Stimulated activated naive CD4-positive, alpha-beta T cell treated with Interleukin-2 at 50 U/mL for 16 hours (primary cell): ENCODE measurements around the gene TSPAN13.

Experiments
- DNase-seq: peaks from one replicate; lab custom pipeline; 2025; lab: John Stamatoyannopoulos, UW

Gene TSPAN13

GRCh38 chr7:16774986-16775385 lies 21.4 kb downstream of the TSPAN13 start:
- DNase-seq: no peak

GRCh38 chr7:16776053-16776452 lies 22.5 kb downstream of the TSPAN13 start:
- DNase-seq: no peak

- DNase-seq: no peak
Observed at GRCh38 chr7:16778476-16778875, 24.9 kb downstream of the TSPAN13 start.

- DNase-seq: no peak
Observed at GRCh38 chr7:16779051-16779450, 25.5 kb downstream of the TSPAN13 start.

GRCh38 chr7:16780596-16780995 lies 27.0 kb downstream of the TSPAN13 start:
- no peak for DNase-seq

- DNase-seq: no peak
Observed at GRCh38 chr7:16785321-16785720, 31.8 kb downstream of the TSPAN13 start.

GRCh38 chr7:16785846-16786245 lies 32.3 kb downstream of the TSPAN13 start:
- DNase-seq: no peak

- no peak for DNase-seq
Observed at GRCh38 chr7:16786257-16786656, 32.7 kb downstream of the TSPAN13 start.

- DNase-seq: no peak
Observed at GRCh38 chr7:16787127-16787526, 33.6 kb downstream of the TSPAN13 start.

- DNase-seq: no peak
Observed at GRCh38 chr7:16791071-16791470, 37.5 kb downstream of the TSPAN13 start.

GRCh38 chr7:16791905-16792698 lies 38.5 kb downstream of the TSPAN13 start:
- no peak for DNase-seq

GRCh38 chr7:16794986-16795385 lies 41.4 kb downstream of the TSPAN13 start:
- no peak for DNase-seq

GRCh38 chr7:16795624-16796023 lies 42.1 kb downstream of the TSPAN13 start:
- no peak for DNase-seq

GRCh38 chr7:16801111-16801542 lies 47.6 kb downstream of the TSPAN13 start:
- no peak for DNase-seq

- DNase-seq: no peak
Observed at GRCh38 chr7:16801579-16801978, 48.0 kb downstream of the TSPAN13 start.

- DNase-seq: no peak
Observed at GRCh38 chr7:16803125-16803524, 49.6 kb downstream of the TSPAN13 start.

- no peak for DNase-seq
Observed at GRCh38 chr7:16803881-16804673, 50.5 kb downstream of the TSPAN13 start.

GRCh38 chr7:16804674-16805439 lies 51.3 kb downstream of the TSPAN13 start, which contains the start of gene AGR2:
TSS of gene AGR2 (minus strand) at chr7:16804999. CDS start at chr7:16801796, 3,203 bp downstream.
- no peak for DNase-seq

GRCh38 chr7:16805441-16805840 lies 51.9 kb downstream of the TSPAN13 start:
- DNase-seq: no peak

GRCh38 chr7:16810112-16810511 lies 56.6 kb downstream of the TSPAN13 start:
- no peak for DNase-seq

GRCh38 chr7:16810573-16810972 lies 57.0 kb downstream of the TSPAN13 start:
- no peak for DNase-seq

- DNase-seq: no peak
Observed at GRCh38 chr7:16811551-16811950, 58.0 kb downstream of the TSPAN13 start.
